A549 (cell line): ENCODE results near the gene RYR3. TPM values are rescaled to one million over a fixed set of nuclear protein-coding genes. Genes with fewer than 3 reads are reported as not detected.

Experiments
- ATAC-seq, 2 experiments: fragments of 200-7000 bp in 1 of 2; fragments of >200 bp in 1 of 2; cut with Nextera tagmentation in 1 of 2; cut with Tn5 transposase in 1 of 2; 3 replicates each; pipeline versions ENCODE4 v1.8.0 to v1.9.1; 2018 to 2020; ENCODE audit warnings: mild to moderate bottlenecking in 1 of 2, moderate library complexity in 1 of 2
- CTCF ChIA-PET: fragments of 300-600 bp; sonication (Branson Sonifier 250); formaldehyde crosslinking; extraction: SDS; loops from one replicate; lab custom pipeline; 2021; ENCODE audit warnings: antibody characterized with exemption, inconsistent platforms; lab: Yijun Ruan, JAX
- POLR2A ChIA-PET: fragments of 350-600 bp; formaldehyde crosslinking; extraction: SDS; loops from one replicate; lab custom pipeline; 2021; ENCODE audit warnings: antibody characterized with exemption, inconsistent platforms; lab: Yijun Ruan, JAX
- DNase-seq, 2 experiments: peaks; one replicate each; pipeline versions ENCODE4 v3.0.0 to v3.0.0-alpha.2; 2011 to 2016; ENCODE audit warnings: low read depth in 1 of 2, low spot score in 1 of 2
- FAIRE-seq: peaks from 2 replicates; lab custom pipeline; 2011; peaks lifted over from hg19 to GRCh38; lab: Jason Lieb, UNC
- H3K27ac ChIP-seq, 2 experiments: fragments of >200 bp; sonication (Bioruptor Twin); formaldehyde crosslinking; 3 replicates each; pipeline ENCODE4 v1.5.1; 2016 to 2017
- H3K4me1 ChIP-seq: fragments of >200 bp; sonication (Bioruptor Twin); formaldehyde crosslinking; 3 replicates; pipeline ENCODE4 v1.6.1; 2016
- H3K4me2 ChIP-seq: fragments of >200 bp; sonication (Bioruptor Twin); formaldehyde crosslinking; 3 replicates; pipeline ENCODE4 v1.6.1; 2016
- H3K4me3 ChIP-seq: fragments of >200 bp; sonication (Bioruptor Twin); formaldehyde crosslinking; 3 replicates; pipeline ENCODE4 v1.5.1; 2016
- H3K9me3 ChIP-seq: fragments of >200 bp; sonication (Bioruptor Twin); formaldehyde crosslinking; 3 replicates; pipeline ENCODE4 v1.6.1; 2016
- CEBPB ChIP-seq, 2 experiments: fragments of >200 bp in 1 of 2; sonication (Bioruptor Twin) in 1 of 2; formaldehyde crosslinking in 1 of 2; IDR thresholded peaks; 2 replicates each; pipeline ENCODE4 v1.6.1; 2012 to 2016
- CHD2 ChIP-seq: fragments of 150-350 bp; IDR thresholded peaks from 2 replicates; pipeline ENCODE4 v1.6.1; 2014; ENCODE audit warnings: low read length; ENCODE audit not compliant: partially characterized antibody
- EHF ChIP-seq: fragments of 250-450 bp; sonication (Bioruptor Pico); IDR thresholded peaks from 2 replicates; pipeline ENCODE4 v1.5.0; 2020; ENCODE audit warnings: mild to moderate bottlenecking
- EHMT2 ChIP-seq: fragments of 200-600 bp; sonication (generic); IDR thresholded peaks from 2 replicates; pipeline ENCODE4 v1.6.1; 2016; ENCODE audit warnings: antibody characterized with exemption, low read depth, mild to moderate bottlenecking, moderate library complexity
- ESRRA ChIP-seq: fragments of 150-350 bp; IDR thresholded peaks from 2 replicates; pipeline ENCODE4 v1.6.1; 2014; ENCODE audit warnings: mild to moderate bottlenecking, low read length, borderline replicate concordance
- FOSL2 ChIP-seq, 2 experiments: fragments of 450-650 bp in 1 of 2; fragments of >200 bp in 1 of 2; sonication (Bioruptor Twin) in 1 of 2; formaldehyde crosslinking; IDR thresholded peaks; 2 replicates each; pipeline versions ENCODE4 v1.5.0 to v1.6.1; 2016 to 2020; ENCODE audit warnings: mild to moderate bottlenecking in 1 of 2, moderate library complexity in 1 of 2
- HOXA7 ChIP-seq: fragments of 250-450 bp; sonication (Bioruptor Pico); IDR thresholded peaks from 2 replicates; pipeline ENCODE4 v1.5.0; 2020; ENCODE audit warnings: mild to moderate bottlenecking, moderate library complexity
- HOXB5 ChIP-seq: fragments of 250-450 bp; sonication (Bioruptor Pico); IDR thresholded peaks from 2 replicates; pipeline ENCODE4 v1.5.0; 2020; ENCODE audit warnings: mild to moderate bottlenecking, moderate library complexity
- JUN ChIP-seq, 2 experiments: fragments of >200 bp; sonication (Bioruptor Twin); formaldehyde crosslinking; IDR thresholded peaks; 2 replicates in 1 of 2; 3 replicates in 1 of 2; pipeline ENCODE4 v1.6.1; 2016 to 2017
- JUNB ChIP-seq: fragments of >200 bp; sonication (Bioruptor Twin); formaldehyde crosslinking; IDR thresholded peaks from 2 replicates; pipeline ENCODE4 v1.6.1; 2016
- MAZ ChIP-seq: fragments of 150-350 bp; IDR thresholded peaks from 2 replicates; pipeline ENCODE4 v1.6.1; 2014; ENCODE audit warnings: antibody characterized with exemption, low read depth, low read length, borderline replicate concordance
- NFE2L2 ChIP-seq: fragments of 150-350 bp; conservative IDR thresholded peaks from 2 replicates; pipeline ENCODE4 v1.6.1; 2014; ENCODE audit warnings: low read length
- NR3C1 ChIP-seq: fragments of >200 bp; sonication (Bioruptor Twin); formaldehyde crosslinking; IDR thresholded peaks from 3 replicates; pipeline ENCODE4 v1.6.1; 2017
- POLR2A ChIP-seq: IDR thresholded peaks from 2 replicates; pipeline ENCODE4 v1.6.1; 2012; ENCODE audit warnings: mild to moderate bottlenecking, low read length
- RCOR1 ChIP-seq: fragments of 150-350 bp; IDR thresholded peaks from 2 replicates; pipeline ENCODE4 v1.6.1; 2014; ENCODE audit warnings: antibody characterized with exemption, low read length, low read depth
- SMC3 ChIP-seq: fragments of >200 bp; sonication (Bioruptor Twin); formaldehyde crosslinking; IDR thresholded peaks from 3 replicates; pipeline ENCODE4 v1.6.1; 2018; ENCODE audit warnings: inconsistent platforms
- SREBF2 ChIP-seq: fragments of 450-650 bp; IDR thresholded peaks from 2 replicates; pipeline ENCODE4 v1.6.1; 2014; ENCODE audit warnings: mild to moderate bottlenecking, moderate library complexity
- TP53 ChIP-seq: fragments of 250-450 bp; sonication (Bioruptor Pico); IDR thresholded peaks from 2 replicates; pipeline ENCODE4 v1.5.0; 2021; ENCODE audit warnings: mild to moderate bottlenecking, moderate library complexity
- ZSCAN20 ChIP-seq: fragments of 250-450 bp; sonication (Bioruptor Pico); IDR thresholded peaks from 2 replicates; pipeline ENCODE4 v1.8.0; 2022; ENCODE audit warnings: mild to moderate bottlenecking, moderate library complexity
- WGBS: methylation state at CpG from one replicate; pipeline ENCODE4 v1.1.6; 2017; ENCODE audit errors: missing lambda C conversion rate; 5-methylcytosine and 5-hydroxymethylcytosine counted together
- polyA plus RNA-seq, 4 experiments: library from polyadenylated mRNA; depleted of rRNA in 3 of 4; stranded (reverse); fragments of >200 nt; fragmentation: RNase III in 1 of 4; extraction: RNeasy Plus Mini Kit Qiagen cat#74134 plus additional on column Dnase treatment in 1 of 4; gene quantifications; 2 replicates in 3 of 4; 3 replicates in 1 of 4; pipeline ENCODE4 v1.2.3, GENCODE V29; 2011 to 2017
- TF ChIP-seq, protein P1 (sequence below): fragments of >200 bp; sonication (Bioruptor Twin); formaldehyde crosslinking; IDR thresholded peaks from 3 replicates; pipeline ENCODE4 v1.5.1; 2016
- TF ChIP-seq, protein P2 (sequence below): IDR thresholded peaks from 2 replicates; pipeline ENCODE4 v1.6.1; 2012
- TF ChIP-seq, protein P3 (sequence below): fragments of 150-350 bp; IDR thresholded peaks from 2 replicates; pipeline ENCODE4 v1.6.1; 2014; ENCODE audit warnings: low read depth, mild to moderate bottlenecking, low read length
- TF ChIP-seq, protein P4 (sequence below): fragments of 250-450 bp; sonication (Bioruptor Pico); IDR thresholded peaks from 2 replicates; pipeline ENCODE4 v1.5.0; 2021; ENCODE audit warnings: mild to moderate bottlenecking, moderate library complexity, borderline replicate concordance
- TF ChIP-seq, protein P5 (sequence below): IDR thresholded peaks from 2 replicates; pipeline ENCODE4 v1.6.1; 2012; ENCODE audit warnings: low read depth, borderline replicate concordance

RYR3 gene
- polyA plus RNA-seq, 2 of the 4 experiments (the other 2 are of a cell fraction) = 0.03 TPM; not detected in 1

DNA sequence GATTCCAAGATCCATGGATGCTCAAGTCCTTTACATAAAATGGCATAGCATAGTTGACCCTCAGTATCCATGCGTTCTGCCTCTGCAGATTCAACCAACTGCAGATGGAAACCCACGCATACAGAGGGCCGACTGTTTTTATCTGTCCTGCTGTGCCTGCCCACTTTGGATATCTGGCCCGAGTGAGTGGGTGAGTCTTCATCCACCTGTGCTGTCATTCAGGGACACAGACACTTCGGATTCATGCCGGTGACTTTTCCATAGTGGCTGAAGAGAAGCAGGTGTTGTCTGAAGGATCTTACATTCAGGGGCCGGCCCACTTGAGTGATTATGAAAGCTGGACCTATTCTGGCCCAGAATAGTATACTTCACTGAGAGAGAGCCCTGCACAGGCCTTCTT is 85.1 kb downstream of the RYR3 start:
- Histone ChIP-seq H3K4me1 (no peaks in the 10 kb centered on the region), H3K9me3 (no peaks in the 10 kb centered on the region), H3K4me3 (no peak overlapping the region), H3K27ac (no peak overlapping the region), H3K4me2 (no peak overlapping the region)
- TF ChIP-seq, protein P1, sequence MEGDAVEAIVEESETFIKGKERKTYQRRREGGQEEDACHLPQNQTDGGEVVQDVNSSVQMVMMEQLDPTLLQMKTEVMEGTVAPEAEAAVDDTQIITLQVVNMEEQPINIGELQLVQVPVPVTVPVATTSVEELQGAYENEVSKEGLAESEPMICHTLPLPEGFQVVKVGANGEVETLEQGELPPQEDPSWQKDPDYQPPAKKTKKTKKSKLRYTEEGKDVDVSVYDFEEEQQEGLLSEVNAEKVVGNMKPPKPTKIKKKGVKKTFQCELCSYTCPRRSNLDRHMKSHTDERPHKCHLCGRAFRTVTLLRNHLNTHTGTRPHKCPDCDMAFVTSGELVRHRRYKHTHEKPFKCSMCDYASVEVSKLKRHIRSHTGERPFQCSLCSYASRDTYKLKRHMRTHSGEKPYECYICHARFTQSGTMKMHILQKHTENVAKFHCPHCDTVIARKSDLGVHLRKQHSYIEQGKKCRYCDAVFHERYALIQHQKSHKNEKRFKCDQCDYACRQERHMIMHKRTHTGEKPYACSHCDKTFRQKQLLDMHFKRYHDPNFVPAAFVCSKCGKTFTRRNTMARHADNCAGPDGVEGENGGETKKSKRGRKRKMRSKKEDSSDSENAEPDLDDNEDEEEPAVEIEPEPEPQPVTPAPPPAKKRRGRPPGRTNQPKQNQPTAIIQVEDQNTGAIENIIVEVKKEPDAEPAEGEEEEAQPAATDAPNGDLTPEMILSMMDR = no peak
- no peak for TF ChIP-seq SREBF2
- no peak for TF ChIP-seq ZSCAN20 (CRISPR knock-in tag)
- TF ChIP-seq MAZ = no peak
- TF ChIP-seq, protein P2, sequence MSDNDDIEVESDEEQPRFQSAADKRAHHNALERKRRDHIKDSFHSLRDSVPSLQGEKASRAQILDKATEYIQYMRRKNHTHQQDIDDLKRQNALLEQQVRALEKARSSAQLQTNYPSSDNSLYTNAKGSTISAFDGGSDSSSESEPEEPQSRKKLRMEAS = no peak
- TF ChIP-seq, protein P3, sequence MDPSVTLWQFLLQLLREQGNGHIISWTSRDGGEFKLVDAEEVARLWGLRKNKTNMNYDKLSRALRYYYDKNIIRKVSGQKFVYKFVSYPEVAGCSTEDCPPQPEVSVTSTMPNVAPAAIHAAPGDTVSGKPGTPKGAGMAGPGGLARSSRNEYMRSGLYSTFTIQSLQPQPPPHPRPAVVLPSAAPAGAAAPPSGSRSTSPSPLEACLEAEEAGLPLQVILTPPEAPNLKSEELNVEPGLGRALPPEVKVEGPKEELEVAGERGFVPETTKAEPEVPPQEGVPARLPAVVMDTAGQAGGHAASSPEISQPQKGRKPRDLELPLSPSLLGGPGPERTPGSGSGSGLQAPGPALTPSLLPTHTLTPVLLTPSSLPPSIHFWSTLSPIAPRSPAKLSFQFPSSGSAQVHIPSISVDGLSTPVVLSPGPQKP = no peak
- TF ChIP-seq JUN (IDR thresholded peaks at IDR 0.05) = no peak
- TF ChIP-seq CHD2 = no peak
- TF ChIP-seq TP53 = no peak
- ChIA-PET POLR2A (no interaction called here), CTCF (no interaction called here)
- no peak for FAIRE-seq
- 31% methylated on average over 7 of the region's 7 CpGs for WGBS
- no peak for ATAC-seq
- no peak for DNase-seq

DNA sequence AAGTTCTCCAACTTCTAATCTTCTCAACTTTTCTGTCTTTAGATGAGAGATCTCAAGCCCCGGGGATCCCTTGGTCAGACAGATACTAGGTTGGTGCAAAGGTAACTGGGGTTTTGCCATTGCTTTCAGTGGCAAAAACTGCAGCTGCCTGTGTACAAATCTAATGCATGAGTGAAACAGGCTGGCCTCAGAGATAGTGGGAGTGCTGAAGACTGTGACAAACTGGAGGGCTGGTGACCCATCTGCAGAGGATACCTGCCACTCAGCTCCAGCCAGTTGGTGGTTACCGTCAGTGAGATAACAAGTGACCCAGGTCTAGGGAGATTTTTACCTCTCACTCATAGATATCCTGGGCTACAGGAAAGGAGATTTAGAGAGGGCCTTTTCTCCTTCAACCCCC is 85.7 kb downstream of the RYR3 start:
- 41% methylated on average over 2 of the region's 2 CpGs for WGBS
- ATAC-seq (no peak), DNase-seq (no peak), FAIRE-seq (no peak)
- CTCF ChIA-PET = interaction anchor here (0.6 kb wide), 1 partner anchor 673 kb away, joined by 3 read pairs; no protein-coding TSS in a partner anchor
- Histone ChIP-seq H3K27ac (no peak overlapping the region), H3K9me3 (no peaks in the 10 kb centered on the region), H3K4me2 (no peak overlapping the region), H3K4me1 (no peaks in the 10 kb centered on the region), H3K4me3 (no peak overlapping the region)
- POLR2A ChIA-PET = no interaction called here
- no peak for TF ChIP-seq EHMT2
- TF ChIP-seq CEBPB (IDR thresholded peaks at IDR 0.05) = no peak
- TF ChIP-seq POLR2A = no peak
- no peak for TF ChIP-seq JUN (IDR thresholded peaks at IDR 0.05)
- no peak for TF ChIP-seq HOXB5 (CRISPR knock-in tag)
- no peak for TF ChIP-seq JUNB
- no peak for TF ChIP-seq NR3C1
- no peak for TF ChIP-seq ESRRA
- no peak for TF ChIP-seq NFE2L2
- TF ChIP-seq EHF = no peak
- TF ChIP-seq HOXA7 (CRISPR knock-in tag) = no peak
- TF ChIP-seq MAZ = no peak
- TF ChIP-seq, protein P4, sequence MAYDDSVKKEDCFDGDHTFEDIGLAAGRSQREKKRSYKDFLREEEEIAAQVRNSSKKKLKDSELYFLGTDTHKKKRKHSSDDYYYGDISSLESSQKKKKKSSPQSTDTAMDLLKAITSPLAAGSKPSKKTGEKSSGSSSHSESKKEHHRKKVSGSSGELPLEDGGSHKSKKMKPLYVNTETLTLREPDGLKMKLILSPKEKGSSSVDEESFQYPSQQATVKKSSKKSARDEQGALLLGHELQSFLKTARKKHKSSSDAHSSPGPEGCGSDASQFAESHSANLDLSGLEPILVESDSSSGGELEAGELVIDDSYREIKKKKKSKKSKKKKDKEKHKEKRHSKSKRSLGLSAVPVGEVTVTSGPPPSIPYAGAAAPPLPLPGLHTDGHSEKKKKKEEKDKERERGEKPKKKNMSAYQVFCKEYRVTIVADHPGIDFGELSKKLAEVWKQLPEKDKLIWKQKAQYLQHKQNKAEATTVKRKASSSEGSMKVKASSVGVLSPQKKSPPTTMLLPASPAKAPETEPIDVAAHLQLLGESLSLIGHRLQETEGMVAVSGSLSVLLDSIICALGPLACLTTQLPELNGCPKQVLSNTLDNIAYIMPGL (CRISPR knock-in tag) = no peak
- TF ChIP-seq, protein P5, sequence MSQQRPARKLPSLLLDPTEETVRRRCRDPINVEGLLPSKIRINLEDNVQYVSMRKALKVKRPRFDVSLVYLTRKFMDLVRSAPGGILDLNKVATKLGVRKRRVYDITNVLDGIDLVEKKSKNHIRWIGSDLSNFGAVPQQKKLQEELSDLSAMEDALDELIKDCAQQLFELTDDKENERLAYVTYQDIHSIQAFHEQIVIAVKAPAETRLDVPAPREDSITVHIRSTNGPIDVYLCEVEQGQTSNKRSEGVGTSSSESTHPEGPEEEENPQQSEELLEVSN = no peak
- no peak for TF ChIP-seq SMC3
- TF ChIP-seq RCOR1 = no peak
- no peak for TF ChIP-seq FOSL2 (IDR thresholded peaks at IDR 0.05)
- no peak for TF ChIP-seq FOSL2 (CRISPR knock-in tag; IDR thresholded peaks at IDR 0.05)
